Psoas muscle (tissue), 8 donors: Measurements from ENCODE around the gene TOGARAM2. TPM values are rescaled to one million over a fixed set of nuclear protein-coding genes. Genes with fewer than 3 reads are reported as not detected.
A peak's percentile ranks its signal among the peaks of the same experiment; 100 is the strongest.

ENCODE experiments used
- ATAC-seq, 4 donors: fragments of 200-7000 bp; cut with Tn5 transposase; one replicate each; pipeline ENCODE4 v1.9.1; 2020; ENCODE audit warnings: moderate library complexity in 3 of 4, mild to moderate bottlenecking in 2 of 4
- DNase-seq, 2 donors: peaks; one replicate each; pipeline ENCODE4 v3.0.0-alpha.2; 2020
- H3K27ac ChIP-seq: fragments of 200-600 bp; one replicate; pipeline ENCODE4 v1.8.0; 2022
- H3K27me3 ChIP-seq, 3 donors: fragments of 200-600 bp in 1 of 3; one replicate each; pipeline versions ENCODE4 v1.6.1 to v1.8.0; 2013 to 2022; ENCODE audit warnings: low read length in 2 of 3, mild to moderate bottlenecking in 2 of 3, moderate library complexity in 1 of 3; ENCODE audit not compliant: insufficient read depth in 3 of 3
- H3K36me3 ChIP-seq, 2 donors: fragments of 200-600 bp in 1 of 2; one replicate each; pipeline versions ENCODE4 v1.6.1 to v1.8.0; 2013 to 2022; ENCODE audit warnings: low read depth in 1 of 2, mild to moderate bottlenecking in 1 of 2, moderate library complexity in 1 of 2; ENCODE audit not compliant: insufficient read depth in 1 of 2
- H3K4me1 ChIP-seq: fragments of 200-600 bp; one replicate; pipeline ENCODE4 v1.8.0; 2022
- H3K4me3 ChIP-seq: fragments of 200-600 bp; one replicate; pipeline ENCODE4 v1.8.0; 2022; ENCODE audit warnings: mild to moderate bottlenecking
- H3K9me3 ChIP-seq: fragments of 200-600 bp; one replicate; pipeline ENCODE4 v1.8.0; 2022
- WGBS, 3 donors: extraction: QIAGEN DNeasy Blood & Tissue Kit; methylation state at CpG; one replicate each; pipeline versions ENCODE4 v1.1.6 to v1.1.7; 2013; 5-methylcytosine and 5-hydroxymethylcytosine counted together
- intact Hi-C, 2 donors: fragments of 100-400 bp; cut with DNase I; formaldehyde crosslinking; loops; one replicate each; pipeline versions ENCODE4 v1.11.0 to v1.14.2; 2022
- polyA plus RNA-seq, 3 donors: library from polyadenylated mRNA; stranded (reverse); fragments of 200-250 nt; gene quantifications; one replicate each; pipeline ENCODE4 v1.2.3, GENCODE V29; 2013
- total RNA-seq, 4 donors: library from RNA; stranded (reverse); fragmentation: NEBNext Ultra II Directional in 2 of 4; extraction: Animal tissue kit (Norgen Biotek cat#: 25700) in 2 of 4; gene quantifications; one replicate each; pipeline versions ENCODE4 v1.2.1 to v1.2.4, GENCODE V29; 2021 to 2023
- TF ChIP-seq, protein P1 (sequence below): fragments of 200-600 bp; IDR thresholded peaks from one replicate; pipeline ENCODE4 v1.8.0; 2022; ENCODE audit warnings: antibody characterized with exemption
- donor health status: healthy with polysubstance abuse.
- donor health status: DM: no; HTN: no; CAD: no; lungs with moderate emphysema.
- donor health status: Bipolar disorder and iron deficiency.
- donor health status: healthy.
- donor health status: DM: yes; HTN: yes; CAD: no.
- donor health status: DM: no; HTN: no; CAD: no.
- donor health status: DM: no; HTN: no; CAD: no.
- donor health status: DM: yes; HTN: yes; CAD: no.

TOGARAM2 gene
- total and polyA plus RNA-seq, 7 donors: 2.2 to 98.4 (median 28.6) TPM

DNA sequence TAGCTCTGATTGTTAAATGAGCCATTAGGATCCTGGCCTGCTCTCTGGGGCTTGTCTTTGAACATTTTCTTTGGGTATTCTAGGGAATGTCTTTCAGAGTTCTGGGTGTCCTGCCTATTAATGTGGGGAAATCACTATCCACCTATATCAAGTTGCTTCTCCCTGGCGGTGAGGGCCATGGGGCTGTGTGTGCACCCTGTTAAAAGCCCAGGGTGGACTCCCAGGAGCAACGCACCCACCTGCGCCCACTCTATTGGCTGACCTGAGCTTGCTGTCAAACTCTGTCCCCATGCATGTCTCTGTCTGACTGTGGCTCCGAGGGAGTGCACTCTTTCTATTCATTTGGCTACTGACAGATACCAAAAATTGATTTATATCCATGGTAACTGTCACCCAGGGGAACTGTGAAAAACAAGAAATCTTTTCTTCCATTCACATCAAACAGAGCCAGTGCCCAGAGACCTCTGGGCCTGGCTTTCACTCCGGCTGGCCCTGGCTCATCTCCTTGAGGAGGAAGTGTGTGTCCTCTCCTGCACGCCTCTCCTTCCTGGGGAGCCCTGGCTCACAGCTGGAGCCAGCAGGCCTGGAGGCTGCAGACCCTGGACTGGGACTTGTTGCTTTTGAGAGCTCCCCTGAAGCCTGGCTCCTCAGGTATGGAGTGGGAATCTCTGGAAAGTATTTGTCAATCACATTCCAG, 10.5 kb upstream of the TOGARAM2 start:
- no peak for DNase-seq
- 63 to 87% (median 77%) methylated on average over 6 of the region's 6 CpGs for WGBS, 3 donors
- TF ChIP-seq, protein P1, sequence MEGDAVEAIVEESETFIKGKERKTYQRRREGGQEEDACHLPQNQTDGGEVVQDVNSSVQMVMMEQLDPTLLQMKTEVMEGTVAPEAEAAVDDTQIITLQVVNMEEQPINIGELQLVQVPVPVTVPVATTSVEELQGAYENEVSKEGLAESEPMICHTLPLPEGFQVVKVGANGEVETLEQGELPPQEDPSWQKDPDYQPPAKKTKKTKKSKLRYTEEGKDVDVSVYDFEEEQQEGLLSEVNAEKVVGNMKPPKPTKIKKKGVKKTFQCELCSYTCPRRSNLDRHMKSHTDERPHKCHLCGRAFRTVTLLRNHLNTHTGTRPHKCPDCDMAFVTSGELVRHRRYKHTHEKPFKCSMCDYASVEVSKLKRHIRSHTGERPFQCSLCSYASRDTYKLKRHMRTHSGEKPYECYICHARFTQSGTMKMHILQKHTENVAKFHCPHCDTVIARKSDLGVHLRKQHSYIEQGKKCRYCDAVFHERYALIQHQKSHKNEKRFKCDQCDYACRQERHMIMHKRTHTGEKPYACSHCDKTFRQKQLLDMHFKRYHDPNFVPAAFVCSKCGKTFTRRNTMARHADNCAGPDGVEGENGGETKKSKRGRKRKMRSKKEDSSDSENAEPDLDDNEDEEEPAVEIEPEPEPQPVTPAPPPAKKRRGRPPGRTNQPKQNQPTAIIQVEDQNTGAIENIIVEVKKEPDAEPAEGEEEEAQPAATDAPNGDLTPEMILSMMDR: no peak

DNA sequence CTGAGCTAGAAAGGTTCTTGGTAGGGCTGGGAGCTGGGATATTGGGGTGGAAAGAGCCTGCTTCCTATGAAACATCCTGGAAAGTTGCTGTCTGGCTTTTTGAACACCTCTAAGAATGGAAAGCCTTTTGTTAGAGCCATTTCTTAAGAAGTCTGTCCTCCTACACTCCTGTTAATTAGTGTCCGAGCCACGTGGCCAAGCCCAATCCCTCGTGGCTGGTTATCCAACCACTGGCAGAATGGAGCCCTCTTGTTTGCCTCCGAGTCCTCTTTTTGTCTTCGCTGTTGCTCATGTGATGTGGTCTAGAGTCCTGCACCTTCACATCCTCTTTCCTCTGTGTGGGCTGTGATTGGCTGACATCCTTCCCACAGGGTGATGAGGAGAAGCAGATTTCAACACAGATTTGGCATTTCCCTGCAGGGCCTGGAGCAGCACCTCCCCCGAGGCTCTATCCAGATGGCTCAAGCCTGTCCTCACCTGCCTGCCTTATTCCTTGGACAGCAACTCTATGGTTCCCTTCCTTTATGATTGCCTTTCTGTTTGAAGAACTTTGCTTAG, 8.2 kb upstream of the TOGARAM2 start:
- TF ChIP-seq, protein P1: no peak
- Histone ChIP-seq H3K27me3 (no peaks in the 10 kb centered on the region), H3K9me3 (no peaks in the 10 kb centered on the region), H3K4me3 (no peak overlapping the region), H3K4me1 (no peaks in the 10 kb centered on the region), H3K27ac (no peak overlapping the region), H3K36me3 (no peaks in the 10 kb centered on the region)
- DNase-seq (no peak), ATAC-seq (peak in 1 of 4 donors; percentile 16)
- intact Hi-C loops: no loop called here
- WGBS, 3 donors: 75 to 85% (median 78%) methylated on average over 6 of the region's 6 CpGs

More for the DNA sequence above, 10.5 kb upstream of the TOGARAM2 start:
- no peaks in the 10 kb centered on the region for H3K4me1 ChIP-seq
- no peak overlapping the region for H3K4me3 ChIP-seq
- no peak for ATAC-seq
- H3K36me3 ChIP-seq: no peaks in the 10 kb centered on the region
- no peak overlapping the region for H3K27ac ChIP-seq
- intact Hi-C loops: no loop called here
- H3K9me3 ChIP-seq: no peaks in the 10 kb centered on the region
- no peaks in the 10 kb centered on the region for H3K27me3 ChIP-seq

DNA sequence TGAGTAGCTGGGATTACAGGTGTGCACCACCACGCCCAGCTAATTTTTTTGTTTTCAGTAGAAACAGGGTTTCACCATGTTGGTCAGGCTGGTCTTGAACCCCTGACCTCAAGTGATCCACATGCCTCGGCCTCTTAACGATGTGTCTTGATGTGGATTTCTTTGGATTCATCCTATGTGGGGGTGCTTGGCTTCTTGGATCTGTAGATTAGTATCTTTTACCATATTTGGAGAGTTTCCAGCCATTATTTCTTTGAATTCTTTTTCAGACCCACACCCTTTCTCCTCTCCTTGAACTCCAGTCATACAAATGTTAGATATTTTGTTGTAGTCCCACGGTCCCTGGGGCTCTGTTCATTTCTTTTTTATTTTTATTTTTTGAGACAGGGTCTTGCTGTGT, 6.8 kb upstream of the TOGARAM2 start:
- DNase-seq (no peak), ATAC-seq (no peak)
- no peaks in the 10 kb centered on the region for H3K4me1 ChIP-seq
- H3K27ac ChIP-seq: no peak overlapping the region
- no peaks in the 10 kb centered on the region for H3K36me3 ChIP-seq
- H3K4me3 ChIP-seq: no peak overlapping the region
- no peaks in the 10 kb centered on the region for H3K9me3 ChIP-seq
- TF ChIP-seq, protein P1: no peak
- intact Hi-C loops: no loop called here
- no peaks in the 10 kb centered on the region for H3K27me3 ChIP-seq
- 95 to 96% (median 96%) methylated on average over 4 of the region's 4 CpGs for WGBS, 3 donors

DNA sequence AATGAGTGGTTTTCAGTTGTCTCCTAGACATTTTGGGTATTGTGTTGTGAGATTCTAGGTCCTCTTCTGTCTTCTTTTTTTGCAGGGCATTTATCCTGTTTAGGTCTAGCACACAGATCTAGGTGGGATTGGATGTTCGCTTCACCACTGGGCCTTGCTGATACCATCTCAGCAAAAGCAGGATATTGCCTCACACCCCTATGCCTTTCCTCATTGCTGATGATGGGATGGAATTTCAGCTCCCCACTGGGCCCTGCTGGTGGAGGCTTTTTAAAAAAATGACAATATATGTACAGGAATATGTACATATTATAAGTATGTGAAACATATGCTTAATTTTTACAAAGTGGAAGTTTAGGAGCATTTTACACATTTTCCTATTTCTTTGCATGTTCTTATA, 5.4 kb upstream of the TOGARAM2 start:
- no peaks in the 10 kb centered on the region for H3K36me3 ChIP-seq
- no peaks in the 10 kb centered on the region for H3K27me3 ChIP-seq
- DNase-seq (no peak), ATAC-seq (no peak)
- intact Hi-C loops: no loop called here
- H3K27ac ChIP-seq: no peak overlapping the region
- H3K9me3 ChIP-seq: no peaks in the 10 kb centered on the region
- TF ChIP-seq, protein P1: no peak
- 91 to 100% (median 100%) methylated on average over 1 of the region's 1 CpG for WGBS, 3 donors
- no peak overlapping the region for H3K4me3 ChIP-seq
- H3K4me1 ChIP-seq: no peaks in the 10 kb centered on the region
